HepG2 (cell line): ENCODE results near the gene FEM1B. TPM values are rescaled to one million over a fixed set of nuclear protein-coding genes. Genes with fewer than 3 reads are reported as not detected.

Source experiments
- ATAC-seq: fragments of 200-7000 bp; cut with Tn5 transposase; 3 replicates; pipeline ENCODE4 v1.9.1; 2020; ENCODE audit warnings: mild to moderate bottlenecking, moderate library complexity
- BruUV-seq: library from RNA; stranded (reverse); fragments of 400-500 nt; replicated peaks from 2 replicates; lab custom pipeline; 2021; lab: Mats Ljungman, UMichigan
- CTCF ChIA-PET: fragments of 300-600 bp; formaldehyde crosslinking; extraction: SDS; loops from one replicate; lab custom pipeline; 2021; ENCODE audit warnings: low total read pairs, inconsistent platforms, low intra/inter-chr PET ratio; lab: Yijun Ruan, JAX
- POLR2A ChIA-PET: fragments of 350-600 bp; sonication (Branson Sonifier 250); formaldehyde crosslinking; loops from one replicate; lab custom pipeline; 2020; ENCODE audit warnings: antibody characterized with exemption, inconsistent platforms; lab: Yijun Ruan, JAX
- DNase-seq: peaks from one replicate; pipeline ENCODE4 v3.0.0-alpha.2; 2015; ENCODE audit warnings: low spot score
- FAIRE-seq: peaks from 3 replicates; lab custom pipeline; 2011; peaks lifted over from hg19 to GRCh38; lab: Jason Lieb, UNC
- H2AFZ ChIP-seq: one replicate; pipeline ENCODE4 v1.6.1; 2011; ENCODE audit warnings: low read length, inconsistent platforms
- H3K27ac ChIP-seq: fragments of 300-600 bp; 3 replicates; pipeline ENCODE4 v1.8.0; 2011; ENCODE audit warnings: mixed run types, mild to moderate bottlenecking, mixed read lengths, low read length, inconsistent platforms; ENCODE audit not compliant: insufficient read depth; ENCODE audit errors: extremely low read length
- H3K27me3 ChIP-seq, 2 experiments: fragments of 200-600 bp in 1 of 2; 2 replicates in 1 of 2; 3 replicates in 1 of 2; pipeline versions ENCODE4 v1.6.0 to v1.8.0; 2011; ENCODE audit warnings: low read length in 2 of 2, mild to moderate bottlenecking in 2 of 2, moderate library complexity in 2 of 2, inconsistent platforms in 1 of 2; ENCODE audit not compliant: insufficient read depth in 2 of 2, control insufficient read depth in 1 of 2
- H3K36me3 ChIP-seq, 2 experiments: fragments of 200-600 bp in 1 of 2; replicated peaks in 1 of 2; 2 replicates in 1 of 2; 3 replicates in 1 of 2; pipeline versions ENCODE4 v1.5.1 to v1.8.0; 2011; ENCODE audit warnings: low read length in 2 of 2, inconsistent platforms in 1 of 2; ENCODE audit not compliant: insufficient read depth in 2 of 2, control insufficient read depth in 1 of 2
- H3K4me1 ChIP-seq: 2 replicates; pipeline ENCODE4 v1.5.1; 2012; ENCODE audit warnings: low read length, inconsistent platforms; ENCODE audit not compliant: insufficient read depth
- H3K4me2 ChIP-seq: 2 replicates; pipeline ENCODE4 v1.6.0; 2011; ENCODE audit warnings: low read depth, low read length, inconsistent platforms
- H3K4me3 ChIP-seq, 3 experiments: fragments of 200-600 bp in 1 of 3; sonication (generic), shearing (Covaris generic) in 1 of 3; replicated peaks in 1 of 3; 2 replicates each; pipeline ENCODE4 v1.5.1; 2011 to 2016; ENCODE audit warnings: low read length in 3 of 3, inconsistent platforms in 2 of 3, low read depth in 2 of 3, mild to moderate bottlenecking in 2 of 3, control low read depth in 1 of 3, mixed read lengths in 1 of 3; ENCODE audit not compliant: insufficient read depth in 1 of 3
- H3K79me2 ChIP-seq: one replicate; pipeline ENCODE4 v1.6.1; 2011; ENCODE audit warnings: low read length, inconsistent platforms; ENCODE audit not compliant: insufficient read depth
- H3K9ac ChIP-seq: 2 replicates; pipeline ENCODE4 v1.6.0; 2011; ENCODE audit warnings: mild to moderate bottlenecking, low read depth, low read length, inconsistent platforms; ENCODE audit not compliant: insufficient read depth
- H3K9me3 ChIP-seq: 2 replicates; pipeline ENCODE4 v1.5.1; 2012; ENCODE audit warnings: mild to moderate bottlenecking, low read length
- H4K20me1 ChIP-seq: 2 replicates; pipeline ENCODE4 v1.6.0; 2011; ENCODE audit warnings: inconsistent platforms, mild to moderate bottlenecking, low read length, moderate library complexity; ENCODE audit not compliant: insufficient read depth
- ATF1 ChIP-seq: IDR thresholded peaks from 2 replicates; pipeline ENCODE4 v1.6.1; 2016; ENCODE audit warnings: mild to moderate bottlenecking, control low read depth
- CSRNP1 ChIP-seq: sonication (generic); formaldehyde crosslinking; IDR thresholded peaks from 2 replicates; pipeline ENCODE4 v1.8.1; 2023; ENCODE audit warnings: mild to moderate bottlenecking, missing genetic modification reagents
- DMAP1 ChIP-seq: IDR thresholded peaks from 2 replicates; pipeline ENCODE4 v1.6.1; 2016
- FOXP1 ChIP-seq, 2 experiments: fragments of 450-650 bp in 1 of 2; IDR thresholded peaks; 2 replicates each; pipeline ENCODE4 v1.6.1; 2017 to 2018; ENCODE audit warnings: antibody characterized with exemption in 1 of 2
- IKZF1 ChIP-seq: fragments of 450-650 bp; IDR thresholded peaks from 2 replicates; pipeline ENCODE4 v1.7.1; 2016
- JUNB ChIP-seq: sonication (generic); formaldehyde crosslinking; IDR thresholded peaks from 2 replicates; pipeline ENCODE4 v1.8.0; 2022; ENCODE audit warnings: missing genetic modification reagents, mild to moderate bottlenecking, borderline replicate concordance
- MIER3 ChIP-seq: IDR thresholded peaks from 2 replicates; pipeline ENCODE4 v1.6.1; 2016; ENCODE audit warnings: missing compliant biosample characterization, borderline replicate concordance
- MZF1 ChIP-seq: sonication (generic); formaldehyde crosslinking; IDR thresholded peaks from 2 replicates; pipeline ENCODE4 v1.8.1; 2023; ENCODE audit warnings: mild to moderate bottlenecking, missing genetic modification reagents, borderline replicate concordance
- SAP130 ChIP-seq: IDR thresholded peaks from 2 replicates; pipeline ENCODE4 v1.6.1; 2016; ENCODE audit warnings: low read depth
- SKIL ChIP-seq: sonication (generic); formaldehyde crosslinking; IDR thresholded peaks from 2 replicates; pipeline ENCODE4 v1.8.0; 2022; ENCODE audit warnings: missing genetic modification reagents, mild to moderate bottlenecking, moderate library complexity, borderline replicate concordance
- SNAPC2 ChIP-seq: sonication (generic); formaldehyde crosslinking; IDR thresholded peaks from 2 replicates; pipeline ENCODE4 v1.8.1; 2022; ENCODE audit warnings: mild to moderate bottlenecking, missing genetic modification reagents
- ZNF121 ChIP-seq: sonication (generic); formaldehyde crosslinking; IDR thresholded peaks from 2 replicates; pipeline ENCODE4 v1.5.0; 2020; ENCODE audit warnings: mild to moderate bottlenecking, missing genetic modification reagents
- ZNF296 ChIP-seq: sonication (generic); formaldehyde crosslinking; conservative IDR thresholded peaks from 2 replicates; pipeline ENCODE4 v1.5.0; 2020; ENCODE audit warnings: mild to moderate bottlenecking, missing genetic modification reagents
- ZNF333 ChIP-seq: sonication (generic); formaldehyde crosslinking; IDR thresholded peaks from 2 replicates; pipeline ENCODE4 v1.4.0; 2020; ENCODE audit warnings: mild to moderate bottlenecking, missing genetic modification reagents, borderline replicate concordance
- ZNF724P ChIP-seq: sonication (generic); formaldehyde crosslinking; IDR thresholded peaks from 2 replicates; pipeline ENCODE4 v1.8.0; 2022; ENCODE audit warnings: missing genetic modification reagents, borderline replicate concordance
- ZNF775 ChIP-seq: sonication (generic); formaldehyde crosslinking; IDR thresholded peaks from 2 replicates; pipeline ENCODE4 v1.4.0; 2020; ENCODE audit warnings: missing genetic modification reagents, mild to moderate bottlenecking, moderate library complexity, borderline replicate concordance
- WGBS: methylation state at CpG from one replicate; pipeline ENCODE4 v1.1.6; 2017; ENCODE audit warnings: low lambda C conversion rate; 5-methylcytosine and 5-hydroxymethylcytosine counted together
- in situ Hi-C: cut with HindIII; loops from 2 replicates; pipeline ENCODE4 v1.10.0; 2017; ENCODE audit warnings: low pct_unique_long_range_greater_than_20kb; ENCODE audit not compliant: extremely low pct_ligation_motif_present
- intact Hi-C: fragments of 100-400 bp; cut with micrococcal nuclease; formaldehyde crosslinking; loops from one replicate; pipeline ENCODE4 v1.10.0; 2022; ENCODE audit not compliant: unreplicated experiment
- polyA plus RNA-seq, 8 experiments: library from polyadenylated mRNA; depleted of rRNA in 3 of 8; stranded (reverse) in 7 of 8; unstranded in 1 of 8; fragments of >200 nt; fragmentation: Illumina TruSeq in 4 of 8; extraction: Trizol in 4 of 8; gene quantifications; 2 replicates each; pipeline versions ENCODE4 v1.2.1 to v1.2.3, GENCODE V29; 2011 to 2016; ENCODE audit warnings: low read depth in 4 of 8, missing spikeins in 1 of 8, mixed read lengths in 1 of 8; ENCODE audit not compliant: insufficient read depth in 1 of 8
- total RNA-seq, 5 experiments: library from RNA; depleted of rRNA; stranded (reverse); fragments of >200 nt; fragmentation: Illumina TruSeq; extraction: Trizol; gene quantifications; 2 replicates each; pipeline ENCODE4 v1.2.3, GENCODE V29; 2016; ENCODE audit warnings: low read depth in 1 of 5

The FEM1B gene
- total and polyA plus RNA-seq, 2 of the 13 experiments (the other 11 are each of a cell fraction or from before 2014, with no cell fraction given), result 38.1 to 40.0 TPM

- no peak overlapping the region for H3K9ac ChIP-seq
- no peak overlapping the region for H3K27ac ChIP-seq
- WGBS, result 95% methylated on average over 2 of the region's 2 CpGs
- no peak overlapping the region for H2AFZ ChIP-seq
- CTCF ChIA-PET, result no interaction called here
- in situ Hi-C loops (no loop called here), intact Hi-C loops (no loop called here)
- H3K9me3 ChIP-seq, result no peaks in the 10 kb centered on the region
- TF ChIP-seq MZF1 (CRISPR knock-in tag) (no peak), ZNF724P (CRISPR knock-in tag) (no peak), JUNB (CRISPR knock-in tag) (no peak), ZNF296 (CRISPR knock-in tag) (no peak), FOXP1 (IDR thresholded peaks at IDR 0.05) (no peak), FOXP1 (CRISPR knock-in tag; IDR thresholded peaks at IDR 0.05) (no peak), ATF1 (CRISPR knock-in tag) (no peak), CSRNP1 (no peak), ZNF333 (no peak), ZNF121 (CRISPR knock-in tag) (no peak), ZNF775 (CRISPR knock-in tag) (no peak), SAP130 (CRISPR knock-in tag) (no peak), SNAPC2 (CRISPR knock-in tag) (no peak), IKZF1 (no peak), SKIL (no peak), DMAP1 (no peak), MIER3 (no peak)
- peaks cover 26% of the 10 kb centered on the region for H3K4me1 ChIP-seq
- POLR2A ChIA-PET, result interaction anchor here (1.8 kb wide), 1 partner anchor 11 kb away, joined by 6 read pairs; the partner anchor contains the start of gene FEM1B
- DNase-seq (no peak), FAIRE-seq (no peak), ATAC-seq (no peak)
- H3K4me2 ChIP-seq, result no peak overlapping the region
- H3K27me3 ChIP-seq, result no peaks in the 10 kb centered on the region
- peaks cover 21% of the 10 kb centered on the region for H4K20me1 ChIP-seq
- BruUV-seq, result no TSS peak
- H3K79me2 ChIP-seq, result peaks cover 79% of the 10 kb centered on the region
- no peak overlapping the region for H3K4me3 ChIP-seq
- peaks cover 12 to 45% of the 10 kb centered on the region in 2 experiments for H3K36me3 ChIP-seq
Measured at GRCh38 chr15:68289057-68289456, 11.5 kb downstream of the FEM1B start.
